ENCODE data around the gene CNTN4.

CNTN4 gene

GRCh38 chr3:2706836-2707210 is 608.2 kb downstream of the CNTN4 start:
- DNase-seq: no peak

- DNase-seq: no peak
These were observed 612.4 kb downstream of the CNTN4 start for GRCh38 chr3:2711081-2711480.

- DNase-seq: no peak
These were observed 615.3 kb downstream of the CNTN4 start for GRCh38 chr3:2713923-2714322.

GRCh38 chr3:2714834-2715233 is 616.2 kb downstream of the CNTN4 start:
- DNase-seq: no peak

GRCh38 chr3:2727101-2727500 is 628.4 kb downstream of the CNTN4 start:
- DNase-seq: no peak

GRCh38 chr3:2727610-2728318 is 629.1 kb downstream of the CNTN4 start:
- no peak for DNase-seq

- no peak for DNase-seq
These were observed 633.2 kb downstream of the CNTN4 start for GRCh38 chr3:2731843-2732242.

- no peak for DNase-seq
These were observed 636.8 kb downstream of the CNTN4 start for GRCh38 chr3:2735392-2735894.

- DNase-seq: no peak
These were observed 642.9 kb downstream of the CNTN4 start for GRCh38 chr3:2741516-2741915.

GRCh38 chr3:2765002-2765579 is 666.4 kb downstream of the CNTN4 start:
- peak in 1 of 14 donors; percentile 12 for DNase-seq

- DNase-seq: peak in 1 of 14 donors; percentile 21
These were observed 671.8 kb downstream of the CNTN4 start for GRCh38 chr3:2770451-2770850.

- no peak for DNase-seq
These were observed 672.5 kb downstream of the CNTN4 start for GRCh38 chr3:2771193-2771592.

GRCh38 chr3:2771741-2772140 is 673.1 kb downstream of the CNTN4 start:
- peak in 1 of 14 donors; percentile 82 for DNase-seq

- no peak for DNase-seq
These were observed 674.1 kb downstream of the CNTN4 start for GRCh38 chr3:2772803-2773202.

GRCh38 chr3:2774481-2775249 is 676.0 kb downstream of the CNTN4 start:
- no peak for DNase-seq

- DNase-seq: no peak
These were observed 684.6 kb downstream of the CNTN4 start for GRCh38 chr3:2783261-2783660.

GRCh38 chr3:2784627-2785026 is 686.0 kb downstream of the CNTN4 start:
- no peak for DNase-seq

GRCh38 chr3:2790266-2790815 is 691.7 kb downstream of the CNTN4 start:
- no peak for DNase-seq

GRCh38 chr3:2792432-2792831 is 693.8 kb downstream of the CNTN4 start:
- no peak for DNase-seq

GRCh38 chr3:2793987-2794386 is 695.3 kb downstream of the CNTN4 start:
- no peak for DNase-seq

GRCh38 chr3:2802429-2802828 is 703.8 kb downstream of the CNTN4 start:
- DNase-seq: no peak

- no peak for DNase-seq
These were observed 708.8 kb downstream of the CNTN4 start for GRCh38 chr3:2807514-2807913.

GRCh38 chr3:2810723-2811122 is 712.1 kb downstream of the CNTN4 start:
- DNase-seq: no peak
